Measurements from ENCODE around the gene MNX1. TPM values are rescaled to one million over a fixed set of nuclear protein-coding genes. Genes with fewer than 3 reads are reported as not detected.

The MNX1 gene
- total RNA-seq, 1 experiment from 2014 or later: 2.6 TPM

DNA sequence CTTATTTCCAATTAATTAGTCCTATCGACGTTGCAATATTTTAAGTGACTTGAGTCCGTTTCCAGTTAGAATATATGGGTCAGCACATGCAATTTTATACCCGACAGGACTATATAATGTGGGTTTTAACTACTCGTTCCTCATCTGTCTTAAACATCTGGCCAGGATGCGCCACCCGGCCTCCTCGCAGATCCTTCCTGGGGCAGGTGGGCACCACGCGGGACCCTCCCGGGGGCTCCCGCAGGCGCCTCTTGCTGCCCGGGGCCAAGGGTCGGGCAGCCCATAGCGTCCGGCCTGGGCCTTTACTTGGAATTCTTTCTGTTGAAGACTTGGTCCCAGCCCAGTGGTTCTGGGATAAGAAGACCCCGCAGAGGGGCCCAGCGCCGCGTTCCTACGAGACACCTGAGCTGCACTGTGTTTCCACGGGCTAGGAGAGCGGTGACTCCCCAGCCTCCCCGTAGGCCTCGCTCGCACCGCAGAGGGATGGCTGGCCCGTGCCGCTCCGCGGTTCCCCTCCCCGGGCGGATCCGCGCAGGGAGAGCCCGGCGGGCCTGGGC, 10.1 kb upstream of the MNX1 start:
- no peak for ATAC-seq
- peaks cover 89% of the 10 kb centered on the region for H3K27me3 ChIP-seq (ENCODE audit: low read length)
- no peak overlapping the region for H3K27ac ChIP-seq (ENCODE audit: low read length)
- CTCF ChIA-PET: no interaction called here
- DNase-seq: no peak
- H3K79me2 ChIP-seq (ENCODE audit: low read length): no peaks in the 10 kb centered on the region
- intact Hi-C loops (cut with micrococcal nuclease): loop anchor here (10.0 kb wide), 1 partner anchor 114 kb away; the partner anchor contains the start of gene UBE3C
- no peaks in the 10 kb centered on the region for H3K36me3 ChIP-seq (ENCODE audit: low read depth, low read length)
- H3K4me2 ChIP-seq (ENCODE audit: low read length): no peak overlapping the region
- BruUV-seq (replicated peaks): no TSS peak
- no peaks in the 10 kb centered on the region for H4K20me1 ChIP-seq (ENCODE audit: low read length)
- H3K9ac ChIP-seq (ENCODE audit: low read length): no peak overlapping the region
- no peak overlapping the region for H2AFZ ChIP-seq (ENCODE audit: low read length)
- H3F3A ChIP-seq (ENCODE audit: low read length, unreplicated experiment): no peaks in the 10 kb centered on the region
- POLR2A ChIA-PET (ENCODE audit: unreplicated experiment): no interaction called here
- H3K9me2 ChIP-seq (replicated peaks; ENCODE audit: low read length): no peaks in the 10 kb centered on the region
- no peaks in the 10 kb centered on the region for H3K9me3 ChIP-seq (ENCODE audit: low read length)
- TF ChIP-seq EZH2phosphoT487 (IDR thresholded peaks at IDR 0.05; ENCODE audit: borderline replicate concordance, low read length) (peak; percentile 66; the same call in 1 of the 2 replicates), EZH2 (IDR thresholded peaks at IDR 0.05; ENCODE audit: low read length, unreplicated experiment) (peak; percentile 3)
- TF ChIP-seq, protein P1, sequence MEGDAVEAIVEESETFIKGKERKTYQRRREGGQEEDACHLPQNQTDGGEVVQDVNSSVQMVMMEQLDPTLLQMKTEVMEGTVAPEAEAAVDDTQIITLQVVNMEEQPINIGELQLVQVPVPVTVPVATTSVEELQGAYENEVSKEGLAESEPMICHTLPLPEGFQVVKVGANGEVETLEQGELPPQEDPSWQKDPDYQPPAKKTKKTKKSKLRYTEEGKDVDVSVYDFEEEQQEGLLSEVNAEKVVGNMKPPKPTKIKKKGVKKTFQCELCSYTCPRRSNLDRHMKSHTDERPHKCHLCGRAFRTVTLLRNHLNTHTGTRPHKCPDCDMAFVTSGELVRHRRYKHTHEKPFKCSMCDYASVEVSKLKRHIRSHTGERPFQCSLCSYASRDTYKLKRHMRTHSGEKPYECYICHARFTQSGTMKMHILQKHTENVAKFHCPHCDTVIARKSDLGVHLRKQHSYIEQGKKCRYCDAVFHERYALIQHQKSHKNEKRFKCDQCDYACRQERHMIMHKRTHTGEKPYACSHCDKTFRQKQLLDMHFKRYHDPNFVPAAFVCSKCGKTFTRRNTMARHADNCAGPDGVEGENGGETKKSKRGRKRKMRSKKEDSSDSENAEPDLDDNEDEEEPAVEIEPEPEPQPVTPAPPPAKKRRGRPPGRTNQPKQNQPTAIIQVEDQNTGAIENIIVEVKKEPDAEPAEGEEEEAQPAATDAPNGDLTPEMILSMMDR (conservative IDR thresholded peaks at IDR 0.05; ENCODE audit: low read depth, low read length): no peak
- no peak overlapping the region for H3K4me3 ChIP-seq (ENCODE audit: low read length)
- H3K4me1 ChIP-seq (ENCODE audit: insufficient read depth, low read length): no peaks in the 10 kb centered on the region

DNA sequence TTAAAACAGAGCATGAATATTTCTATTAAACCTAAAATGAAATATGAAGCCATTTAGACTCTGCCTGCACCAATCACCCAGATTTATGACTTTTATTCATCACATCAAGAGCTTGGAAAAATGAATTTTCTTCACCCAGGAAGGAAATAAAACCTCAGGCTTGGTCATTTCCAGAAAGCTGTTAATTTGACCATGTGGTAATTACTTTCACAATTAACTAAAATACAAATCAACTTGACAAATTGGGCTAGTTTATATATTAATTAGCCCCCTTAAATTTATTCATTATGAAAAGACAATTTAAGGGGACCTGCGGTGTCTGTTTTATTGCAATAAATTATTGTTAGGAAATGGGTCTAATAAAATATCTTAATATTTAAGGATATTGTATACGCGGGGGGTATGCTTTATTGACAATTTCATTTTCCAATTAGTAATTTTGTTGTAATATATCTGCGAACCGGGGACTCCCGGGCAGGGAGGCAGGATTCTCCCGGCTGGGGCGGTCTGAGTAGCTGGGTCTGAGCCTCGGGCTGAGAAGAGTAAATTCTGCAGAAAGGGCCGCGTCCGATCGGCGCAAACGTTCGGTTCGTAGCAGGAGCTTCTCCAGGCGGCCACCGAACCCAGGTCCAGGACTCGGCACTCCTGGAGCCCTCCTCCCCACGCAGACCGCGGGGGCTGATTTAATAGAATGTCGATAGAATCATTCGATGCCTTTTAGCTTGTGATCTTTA, 9.4 kb upstream of the MNX1 start:
- intact Hi-C loops (cut with micrococcal nuclease): loop anchor here (10.0 kb wide), 1 partner anchor 115 kb away; the partner anchor contains the start of gene UBE3C
- DNase-seq (no peak), ATAC-seq (no peak)
- CTCF ChIA-PET: no interaction called here
- Histone ChIP-seq H3K4me2 (ENCODE audit: low read length) (peak overlapping the region; percentile 48; the same call in 1 of the 2 replicates), H2AFZ (ENCODE audit: low read length) (no peak overlapping the region), H3K4me3 (ENCODE audit: low read length) (peak overlapping the region; percentile 26; the same call in 1 of the 2 replicates), H3K9ac (ENCODE audit: low read length) (no peak overlapping the region), H3K27ac (ENCODE audit: low read length) (no peak overlapping the region), H3K9me3 (ENCODE audit: low read length) (no peaks in the 10 kb centered on the region), H3K79me2 (ENCODE audit: low read length) (no peaks in the 10 kb centered on the region), H3K9me2 (replicated peaks; ENCODE audit: low read length) (no peaks in the 10 kb centered on the region), H4K20me1 (ENCODE audit: low read length) (no peaks in the 10 kb centered on the region), H3K36me3 (ENCODE audit: low read depth, low read length) (no peaks in the 10 kb centered on the region), H3K27me3 (ENCODE audit: low read length) (peaks cover 81% of the 10 kb centered on the region), H3K4me1 (ENCODE audit: insufficient read depth, low read length) (no peaks in the 10 kb centered on the region), H3F3A (ENCODE audit: low read length, unreplicated experiment) (no peaks in the 10 kb centered on the region)
- TF ChIP-seq EZH2 (IDR thresholded peaks at IDR 0.05; ENCODE audit: low read length, unreplicated experiment) (no peak), EZH2phosphoT487 (IDR thresholded peaks at IDR 0.05; ENCODE audit: borderline replicate concordance, low read length) (no peak)
- TF ChIP-seq, protein P1 (conservative IDR thresholded peaks at IDR 0.05; ENCODE audit: low read depth, low read length): no peak
- no TSS peak for BruUV-seq (replicated peaks)
- POLR2A ChIA-PET (ENCODE audit: unreplicated experiment): no interaction called here

Data from PC-3 (cell line).